HAP-1 (cell line): Measurements from ENCODE around the gene CNOT9.

ENCODE experiments used
- DNase-seq, 2 experiments: peaks; one replicate each; pipeline ENCODE4 v3.0.0-alpha.2; 2016 to 2020; ENCODE audit warnings: low spot score in 2 of 2
- H3K27me3 ChIP-seq: fragments of 250-450 bp; sonication (Bioruptor Pico); 2 replicates; pipeline ENCODE4 v1.5.1; 2020; ENCODE audit warnings: low read depth, mild to moderate bottlenecking, moderate library complexity
- H3K36me3 ChIP-seq: fragments of 250-450 bp; sonication (Bioruptor Pico); replicated peaks from 2 replicates; pipeline ENCODE4 v1.5.1; 2020; ENCODE audit warnings: mild to moderate bottlenecking
- H3K4me1 ChIP-seq: fragments of 250-450 bp; sonication (Bioruptor Pico); 2 replicates; pipeline ENCODE4 v1.5.1; 2020; ENCODE audit warnings: mild to moderate bottlenecking
- H3K4me3 ChIP-seq: fragments of 250-450 bp; sonication (Bioruptor Pico); 2 replicates; pipeline ENCODE4 v1.5.1; 2020; ENCODE audit warnings: mild to moderate bottlenecking, moderate library complexity
- H3K9me3 ChIP-seq: fragments of 250-450 bp; sonication (Bioruptor Pico); 2 replicates; pipeline ENCODE4 v1.5.1; 2020; ENCODE audit warnings: mild to moderate bottlenecking, moderate library complexity
- in situ Hi-C: fragments of 300-500 bp; cut with MboI; formaldehyde crosslinking; loops from 3 replicates; pipeline ENCODE4 v1.14.3; 2020; ENCODE audit warnings: low sequenced_read_pairs, inconsistent platforms, mixed read lengths

Gene CNOT9

GRCh38 chr2:218607436-218608115, 38.9 kb downstream of the CNOT9 start, which contains the start of gene PLCD4:
TSS of gene PLCD4 (plus strand) at chr2:218607899. CDS start at chr2:218615740, 7,841 bp downstream.
- Histone ChIP-seq H3K9me3 (no peaks in the 10 kb centered on the region; the same call in 1 of the 2 replicates), H3K4me1 (no peaks in the 10 kb centered on the region), H3K4me3 (no peak within 1 kb of the TSS), H3K36me3 (no peaks in the 10 kb centered on the region), H3K27me3 (peaks cover 9% of the 10 kb centered on the region; the same call in 1 of the 2 replicates)
- peak in 1 of 2 experiments; percentile 31 for DNase-seq
- in situ Hi-C loops: no loop called here

- Histone ChIP-seq H3K36me3 (no peaks in the 10 kb centered on the region), H3K4me1 (no peaks in the 10 kb centered on the region), H3K9me3 (no peaks in the 10 kb centered on the region), H3K4me3 (no peak overlapping the region), H3K27me3 (peaks cover 12% of the 10 kb centered on the region)
- no peak for DNase-seq
- in situ Hi-C loops: no loop called here
These were observed 47.3 kb downstream of the CNOT9 start for GRCh38 chr2:218615868-218616315.

- Histone ChIP-seq H3K36me3 (no peaks in the 10 kb centered on the region), H3K4me1 (no peaks in the 10 kb centered on the region), H3K4me3 (no peak overlapping the region), H3K27me3 (0 out of 2 replicates have a peak, but pooled peaks cover 2% of the 10 kb centered on the region), H3K9me3 (no peaks in the 10 kb centered on the region)
- in situ Hi-C loops: no loop called here
- DNase-seq: no peak
These were observed 49.6 kb downstream of the CNOT9 start for GRCh38 chr2:218618102-218618860.

GRCh38 chr2:218621007-218621406, 52.4 kb downstream of the CNOT9 start:
- Histone ChIP-seq H3K9me3 (no peaks in the 10 kb centered on the region), H3K4me3 (no peak overlapping the region), H3K27me3 (0 out of 2 replicates have a peak, but pooled peaks cover 2% of the 10 kb centered on the region), H3K36me3 (no peaks in the 10 kb centered on the region), H3K4me1 (no peaks in the 10 kb centered on the region)
- no peak for DNase-seq
- in situ Hi-C loops: no loop called here

- Histone ChIP-seq H3K27me3 (peaks cover 2% of the 10 kb centered on the region; the same call in 1 of the 2 replicates), H3K4me3 (no peak overlapping the region), H3K4me1 (no peaks in the 10 kb centered on the region), H3K36me3 (no peaks in the 10 kb centered on the region), H3K9me3 (no peaks in the 10 kb centered on the region)
- no peak for DNase-seq
- in situ Hi-C loops: no loop called here
These were observed 54.1 kb downstream of the CNOT9 start for GRCh38 chr2:218622606-218623365.

GRCh38 chr2:218623366-218623705, 54.7 kb downstream of the CNOT9 start:
- no peaks in the 10 kb centered on the region for H3K36me3 ChIP-seq
- DNase-seq: no peak
- H3K4me1 ChIP-seq: no peaks in the 10 kb centered on the region
- H3K27me3 ChIP-seq: peaks cover 8% of the 10 kb centered on the region; the same call in 1 of the 2 replicates
- in situ Hi-C loops: no loop called here
- no peaks in the 10 kb centered on the region for H3K9me3 ChIP-seq
- H3K4me3 ChIP-seq: no peak overlapping the region

GRCh38 chr2:218626369-218626768, 57.7 kb downstream of the CNOT9 start:
- Histone ChIP-seq H3K4me3 (no peak overlapping the region), H3K27me3 (peaks cover 10% of the 10 kb centered on the region; the same call in 1 of the 2 replicates), H3K4me1 (peaks cover 3% of the 10 kb centered on the region), H3K9me3 (no peaks in the 10 kb centered on the region), H3K36me3 (no peaks in the 10 kb centered on the region)
- DNase-seq: no peak
- in situ Hi-C loops: no loop called here

- DNase-seq: no peak
- Histone ChIP-seq H3K4me3 (no peak overlapping the region), H3K4me1 (peaks cover 9% of the 10 kb centered on the region), H3K27me3 (peaks cover 10% of the 10 kb centered on the region; the same call in 1 of the 2 replicates), H3K36me3 (no peaks in the 10 kb centered on the region), H3K9me3 (no peaks in the 10 kb centered on the region)
- in situ Hi-C loops: no loop called here
These were observed 59.3 kb downstream of the CNOT9 start for GRCh38 chr2:218627939-218628338.

- DNase-seq: peak; percentile 55 to 60
- in situ Hi-C loops: no loop called here
- Histone ChIP-seq H3K4me1 (peaks cover 9% of the 10 kb centered on the region), H3K4me3 (no peak overlapping the region), H3K36me3 (peaks cover 23% of the 10 kb centered on the region), H3K9me3 (no peaks in the 10 kb centered on the region), H3K27me3 (peaks cover 8% of the 10 kb centered on the region; the same call in 1 of the 2 replicates)
These were observed 63.2 kb downstream of the CNOT9 start for GRCh38 chr2:218631837-218632236.

- H3K36me3 ChIP-seq: peaks cover 57% of the 10 kb centered on the region
- in situ Hi-C loops: no loop called here
- no peak for DNase-seq
- H3K4me1 ChIP-seq: peaks cover 9% of the 10 kb centered on the region
- no peaks in the 10 kb centered on the region for H3K27me3 ChIP-seq
- H3K9me3 ChIP-seq: no peaks in the 10 kb centered on the region
- H3K4me3 ChIP-seq: no peak overlapping the region
These were observed 67.1 kb downstream of the CNOT9 start for GRCh38 chr2:218635719-218636118.

GRCh38 chr2:218638372-218638771, 69.7 kb downstream of the CNOT9 start:
- in situ Hi-C loops: no loop called here
- Histone ChIP-seq H3K4me1 (no peaks in the 10 kb centered on the region), H3K36me3 (peaks cover 77% of the 10 kb centered on the region), H3K9me3 (no peaks in the 10 kb centered on the region), H3K27me3 (no peaks in the 10 kb centered on the region), H3K4me3 (no peak overlapping the region)
- no peak for DNase-seq

- Histone ChIP-seq H3K27me3 (no peaks in the 10 kb centered on the region), H3K4me1 (no peaks in the 10 kb centered on the region), H3K4me3 (no peak overlapping the region), H3K36me3 (peaks cover 86% of the 10 kb centered on the region), H3K9me3 (no peaks in the 10 kb centered on the region)
- in situ Hi-C loops: loop anchor here (10.0 kb wide), 1 partner anchor 237 kb away; no protein-coding TSS in a partner anchor
- DNase-seq: no peak
These were observed 73.5 kb downstream of the CNOT9 start for GRCh38 chr2:218642121-218642656.

- in situ Hi-C loops: loop anchor here (10.0 kb wide), 1 partner anchor 238 kb away; no protein-coding TSS in a partner anchor
- no peaks in the 10 kb centered on the region for H3K4me1 ChIP-seq
- H3K4me3 ChIP-seq: no peak overlapping the region
- H3K36me3 ChIP-seq: peaks cover 85% of the 10 kb centered on the region
- no peaks in the 10 kb centered on the region for H3K9me3 ChIP-seq
- DNase-seq: no peak
- H3K27me3 ChIP-seq: no peaks in the 10 kb centered on the region
These were observed 74.1 kb downstream of the CNOT9 start for GRCh38 chr2:218642786-218643185.
